ENCODE data around the gene UEVLD. TPM values are rescaled to one million over a fixed set of nuclear protein-coding genes. Genes with fewer than 3 reads are reported as not detected.

Gene UEVLD
- polyA plus RNA-seq, 1 donor from 2014 or later: 11.3 TPM

GRCh38 chr11:18534245-18534644, 54.3 kb downstream of the UEVLD start:
- Histone ChIP-seq H3F3A (ENCODE audit: insufficient read depth, low read length, poor library complexity, severe bottlenecking) (no peaks in the 10 kb centered on the region), H3K9ac (ENCODE audit: low read length) (no peak overlapping the region), H3K79me2 (replicated peaks; ENCODE audit: insufficient read depth, low read length) (no peaks in the 10 kb centered on the region), H3K36me3 (ENCODE audit: insufficient read depth, low read length) (no peaks in the 10 kb centered on the region), H3K9me2 (ENCODE audit: insufficient read depth, low read length) (no peaks in the 10 kb centered on the region), H3K9me3 (ENCODE audit: low read length) (no peaks in the 10 kb centered on the region), H3K4me3 (ENCODE audit: low read length) (no peak overlapping the region), H3K4me2 (ENCODE audit: low read length) (no peak overlapping the region), H4K20me1 (ENCODE audit: insufficient read depth) (no peaks in the 10 kb centered on the region), H3K27ac (ENCODE audit: low read length) (no peak overlapping the region), H3K27me3 (ENCODE audit: insufficient read depth, low read depth, low read length) (no peaks in the 10 kb centered on the region), H2AFZ (ENCODE audit: low read depth, low read length) (no peak overlapping the region)
- TF ChIP-seq MXI1 (conservative IDR thresholded peaks at IDR 0.05; ENCODE audit: poor library complexity, severe bottlenecking) (no peak), EP300 (conservative IDR thresholded peaks at IDR 0.05; ENCODE audit: poor library complexity, severe bottlenecking) (no peak), REST (IDR thresholded peaks at IDR 0.05; ENCODE audit: borderline replicate concordance) (no peak), RAD21 (conservative IDR thresholded peaks at IDR 0.05) (no peak), SMC3 (conservative IDR thresholded peaks at IDR 0.05; ENCODE audit: poor library complexity) (no peak)

- Histone ChIP-seq H3K9me3 (ENCODE audit: low read length) (no peaks in the 10 kb centered on the region), H3K27me3 (ENCODE audit: insufficient read depth, low read depth, low read length) (no peaks in the 10 kb centered on the region), H3K36me3 (ENCODE audit: insufficient read depth, low read length) (no peaks in the 10 kb centered on the region), H3K79me2 (replicated peaks; ENCODE audit: insufficient read depth, low read length) (no peaks in the 10 kb centered on the region), H3F3A (ENCODE audit: insufficient read depth, low read length, poor library complexity, severe bottlenecking) (no peaks in the 10 kb centered on the region), H3K4me2 (ENCODE audit: low read length) (no peak overlapping the region), H3K4me3 (ENCODE audit: low read length) (no peak overlapping the region), H3K9ac (ENCODE audit: low read length) (no peak overlapping the region), H3K27ac (ENCODE audit: low read length) (no peak overlapping the region), H2AFZ (ENCODE audit: low read depth, low read length) (no peak overlapping the region), H3K9me2 (ENCODE audit: insufficient read depth, low read length) (no peaks in the 10 kb centered on the region), H4K20me1 (ENCODE audit: insufficient read depth) (no peaks in the 10 kb centered on the region)
- no peak for TF ChIP-seq RAD21 (conservative IDR thresholded peaks at IDR 0.05)
- no peak for TF ChIP-seq MXI1 (conservative IDR thresholded peaks at IDR 0.05; ENCODE audit: poor library complexity, severe bottlenecking)
- TF ChIP-seq EZH2 (IDR thresholded peaks at IDR 0.05; ENCODE audit: borderline replicate concordance, insufficient read depth, low read length, poor library complexity, severe bottlenecking): no peak
- no peak for TF ChIP-seq REST (IDR thresholded peaks at IDR 0.05; ENCODE audit: borderline replicate concordance)
- TF ChIP-seq EP300 (conservative IDR thresholded peaks at IDR 0.05; ENCODE audit: poor library complexity, severe bottlenecking): no peak
- no peak for TF ChIP-seq CTCF (IDR thresholded peaks at IDR 0.05; ENCODE audit: poor library complexity, severe bottlenecking)
- TF ChIP-seq POLR2AphosphoS5 (IDR thresholded peaks at IDR 0.05): no peak
- TF ChIP-seq TAF1 (IDR thresholded peaks at IDR 0.05; ENCODE audit: low read depth): no peak
- TF ChIP-seq SMC3 (conservative IDR thresholded peaks at IDR 0.05; ENCODE audit: poor library complexity): no peak
These were observed 55.2 kb downstream of the UEVLD start for GRCh38 chr11:18533365-18533764.
